Activated T-cell treated with anti-CD3 and anti-CD28 coated beads for 1 hour (primary cell): Measurements from ENCODE around the gene SUN2.

Source experiments
- DNase-seq: peaks from one replicate; pipeline ENCODE4 v3.0.0-alpha.2; 2020; ENCODE audit warnings: low read depth

Gene SUN2

GRCh38 chr22:38694940-38695339 is 60.9 kb downstream of the SUN2 start:
- no peak for DNase-seq

- no peak for DNase-seq
Observed at GRCh38 chr22:38694049-38694448, 61.7 kb downstream of the SUN2 start.

- DNase-seq: no peak
Observed at GRCh38 chr22:38689651-38690050, 66.1 kb downstream of the SUN2 start.

- DNase-seq: no peak
Observed at GRCh38 chr22:38685761-38686160, 70.0 kb downstream of the SUN2 start.

- DNase-seq: no peak
Observed at GRCh38 chr22:38684895-38685294, 70.9 kb downstream of the SUN2 start.
